GM20431 (cell line): ENCODE data around the gene CYP3A7.
"Not testable (repeated sequence)": the region's sequence is repeated elsewhere in the genome, so short reads cannot be mapped to it uniquely, and the experiment has no call there.

Source experiments
- in situ Hi-C: fragments of 300-500 bp; cut with MseI, MboI; formaldehyde crosslinking; loops from one replicate; pipeline ENCODE4 v1.15.0; 2020; ENCODE audit warnings: low sequenced_read_pairs; ENCODE audit not compliant: unreplicated experiment

Gene CYP3A7

DNA sequence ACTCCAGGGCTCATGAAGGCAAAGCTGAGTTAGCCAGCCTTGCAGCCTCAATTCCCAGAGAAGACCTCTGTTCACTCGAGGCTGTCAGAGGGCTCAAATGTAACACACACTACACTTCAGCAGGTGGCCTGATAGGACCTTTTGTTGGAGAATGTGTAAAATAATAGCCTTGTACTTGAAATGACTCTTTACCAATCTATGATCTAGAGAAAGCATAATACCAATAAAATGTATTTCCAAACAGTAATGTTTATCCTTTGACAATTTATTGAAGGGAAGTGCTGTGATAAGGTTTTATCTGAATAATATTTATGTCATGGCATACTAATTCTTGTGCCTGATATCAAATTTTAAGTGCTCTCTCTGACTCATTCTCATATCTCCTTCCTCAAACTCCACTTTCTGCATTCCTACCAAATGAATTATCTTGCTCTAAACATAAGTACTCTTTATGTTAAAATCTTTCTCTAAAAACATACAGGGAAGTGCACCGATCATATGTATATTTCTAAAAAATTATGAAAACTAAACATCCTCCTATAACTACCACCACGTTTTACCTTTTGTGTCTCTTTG, 20.9 kb downstream of the CYP3A7 start:
- in situ Hi-C loops, result no loop called here

DNA sequence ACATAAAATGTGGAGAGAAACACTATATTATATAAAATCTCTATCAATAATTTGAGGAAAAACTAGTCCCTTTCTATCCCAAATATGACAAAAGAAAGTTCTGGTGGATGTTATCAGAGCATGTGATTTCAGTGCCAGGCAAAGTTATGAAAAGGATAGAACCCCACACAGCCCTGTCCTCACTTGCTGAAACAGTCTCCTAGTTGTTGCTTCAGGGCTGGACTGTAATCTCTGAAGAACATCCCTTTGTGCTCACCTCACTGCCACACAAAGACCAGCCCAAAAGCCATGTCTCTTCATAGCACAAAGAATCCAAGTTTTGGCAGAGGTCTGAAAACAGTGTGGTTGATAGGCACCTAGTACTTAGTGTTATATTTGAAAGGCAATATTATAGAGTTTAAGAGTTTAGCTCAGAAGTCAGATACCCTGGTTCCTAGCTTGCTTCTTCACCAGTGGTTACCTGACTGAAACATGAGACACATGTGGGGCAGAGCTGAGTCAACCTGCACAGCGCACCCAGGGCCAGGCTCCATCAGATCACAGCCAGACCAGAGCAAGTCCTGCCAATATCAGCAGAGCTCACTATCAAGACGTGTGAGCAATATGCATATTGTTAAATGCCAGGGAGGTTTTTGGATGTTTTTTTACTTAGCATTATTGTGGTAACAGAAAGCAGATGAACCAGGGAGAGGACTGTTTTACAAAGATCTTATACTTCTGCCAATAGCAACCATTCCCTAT, 25.0 kb downstream of the CYP3A7 start:
- in situ Hi-C loops, result no loop called here

DNA sequence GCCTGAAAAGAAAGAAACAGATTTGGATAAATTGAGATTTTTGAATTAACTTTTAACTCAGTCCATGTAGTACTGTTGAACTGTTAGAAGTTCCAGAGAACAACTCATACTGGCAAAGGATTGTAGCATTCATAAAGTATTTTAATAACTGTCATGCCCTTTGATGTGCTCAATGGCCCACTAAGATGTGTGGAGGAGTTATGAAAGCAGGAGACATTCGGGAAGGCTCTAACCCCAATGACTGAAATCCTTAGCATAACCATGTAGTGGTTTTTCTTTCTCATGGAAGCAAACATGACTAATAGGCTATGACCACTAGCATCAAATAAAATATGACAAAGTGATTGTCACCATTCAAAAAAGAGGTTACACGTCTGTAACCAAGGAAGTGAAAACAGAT, 25.7 kb downstream of the CYP3A7 start:
- in situ Hi-C loops, result no loop called here

DNA sequence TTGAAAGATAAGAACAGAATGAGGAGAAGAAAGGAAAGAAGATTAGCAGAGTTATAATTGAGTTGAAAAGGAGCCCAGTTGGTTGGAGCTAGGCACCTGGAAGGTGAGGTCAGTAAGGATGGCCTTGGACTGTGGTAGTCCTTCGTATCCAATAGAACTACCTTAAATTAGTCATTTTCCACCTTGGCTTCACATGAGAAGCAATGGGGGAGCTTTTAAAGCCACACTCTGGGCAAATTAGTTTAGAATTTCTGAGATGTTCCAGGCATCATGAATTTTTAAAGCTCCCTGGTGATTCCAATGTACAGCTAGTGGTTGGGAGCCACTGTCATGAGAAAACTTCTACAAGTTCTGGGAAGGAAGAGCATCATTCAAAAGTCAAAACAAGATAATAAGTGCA, 27.9 kb downstream of the CYP3A7 start:
- in situ Hi-C loops, result no loop called here

DNA sequence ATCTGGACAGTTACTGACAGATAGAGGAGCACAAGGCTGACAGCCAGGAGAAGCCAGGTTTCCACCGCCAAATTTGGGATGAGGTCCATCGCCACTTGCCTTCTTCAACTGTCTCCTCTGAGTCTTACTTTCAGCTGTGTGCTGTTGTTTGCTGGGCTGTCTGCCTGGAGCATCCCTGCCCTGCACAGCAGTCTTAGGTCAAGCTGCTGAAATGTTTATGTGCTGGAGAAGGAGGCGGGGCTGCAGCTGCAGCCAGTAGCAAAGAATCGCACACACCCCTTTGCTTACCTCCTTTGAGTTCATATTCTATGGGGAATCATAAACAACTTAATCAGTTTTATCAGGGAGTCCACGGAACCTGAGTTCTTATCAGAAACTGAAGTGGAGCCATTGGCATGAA, 35.0 kb downstream of the CYP3A7 start:
- in situ Hi-C loops, result no loop called here

DNA sequence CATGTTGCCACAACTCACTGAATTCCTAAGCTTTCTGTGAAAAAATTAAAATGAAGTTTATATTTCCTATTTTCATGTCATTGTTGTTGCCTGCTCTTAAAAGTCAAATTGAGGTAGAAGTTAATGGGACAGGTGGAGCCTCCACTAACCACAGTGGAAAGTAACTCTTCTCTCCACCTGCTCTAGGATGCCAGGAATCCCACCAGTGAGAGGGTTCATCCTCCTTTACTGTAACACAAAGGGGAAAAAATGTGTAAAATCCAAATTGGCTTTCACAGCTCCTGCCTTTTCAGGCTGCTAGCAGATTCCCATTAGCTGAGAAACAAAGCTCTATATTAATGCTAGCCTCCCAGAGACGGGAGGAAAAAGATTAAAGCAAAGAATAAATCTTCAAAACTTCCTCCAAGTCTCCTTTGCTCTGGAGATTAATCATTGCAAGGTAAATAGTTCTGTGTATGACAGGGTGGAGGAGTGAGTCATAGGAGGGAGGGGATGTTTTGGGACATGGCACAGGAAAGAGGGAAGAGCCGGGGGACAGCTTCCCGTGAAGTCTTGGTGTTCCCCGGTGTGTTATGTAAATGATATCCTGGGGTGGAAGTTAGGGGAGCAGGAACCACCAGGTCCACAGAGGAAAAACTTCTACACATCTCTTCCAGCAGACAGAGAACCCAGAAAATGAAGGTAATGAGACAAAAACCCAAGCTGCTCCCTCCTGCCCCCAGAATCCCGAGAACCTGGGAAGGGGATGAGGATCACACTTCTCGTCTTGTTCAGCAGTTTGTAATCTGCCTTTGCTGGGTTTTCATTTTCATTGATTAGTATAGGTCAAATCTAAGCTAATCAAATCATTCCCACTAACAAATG, 35.9 kb downstream of the CYP3A7 start:
- in situ Hi-C loops, result not testable (repeated sequence)

DNA sequence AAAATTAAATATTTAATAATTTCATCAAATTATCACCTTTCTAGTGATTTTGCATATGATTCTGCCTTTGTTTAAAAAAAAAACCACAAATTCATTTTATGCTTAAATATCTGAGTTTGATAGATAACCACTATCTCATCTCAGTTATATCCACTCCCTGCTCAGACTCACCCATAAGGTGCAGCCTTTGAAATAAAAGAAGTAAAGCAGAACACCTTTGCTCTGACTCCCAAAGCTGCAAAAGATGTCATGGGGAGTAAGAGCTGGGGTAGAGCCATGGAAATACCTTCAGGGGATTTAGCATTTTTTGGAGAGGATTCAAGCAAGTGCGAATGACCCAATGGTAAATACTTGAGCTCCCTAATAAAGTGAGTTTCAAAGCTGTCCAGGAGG, 40.1 kb downstream of the CYP3A7 start:
- in situ Hi-C loops, result no loop called here

DNA sequence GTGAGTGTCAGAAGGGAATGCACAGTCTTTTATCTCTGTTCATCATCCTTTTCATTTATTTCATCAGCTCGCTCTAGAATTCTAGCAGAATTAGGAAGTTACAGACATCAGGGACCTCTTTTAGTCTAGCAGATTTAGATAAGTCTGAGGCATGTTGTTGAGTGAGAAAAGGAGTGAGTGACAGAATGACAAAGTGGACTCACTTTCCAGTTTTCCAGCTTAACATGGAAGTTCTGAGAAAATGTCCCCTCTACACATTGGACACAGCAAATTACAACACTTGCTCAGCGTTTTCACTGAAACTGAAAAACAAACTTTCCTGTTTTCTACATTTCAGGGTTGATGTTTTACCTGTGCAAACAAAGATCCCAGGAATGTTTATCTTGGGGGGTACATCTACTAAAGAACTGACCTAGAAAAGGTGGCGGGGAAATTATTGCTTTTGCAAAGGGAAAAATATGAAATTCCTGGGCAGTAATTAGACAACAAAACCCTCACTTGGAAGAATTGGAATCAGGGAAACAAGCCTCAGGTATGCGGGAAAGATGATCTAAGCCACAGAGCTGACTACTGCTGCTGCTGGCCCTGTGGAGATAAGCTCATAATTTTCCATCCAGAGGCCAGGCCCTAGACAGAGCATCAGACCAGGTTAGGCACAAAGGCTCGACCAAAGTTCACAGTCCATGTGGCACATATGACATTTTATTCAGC, 40.6 kb downstream of the CYP3A7 start:
- in situ Hi-C loops, result no loop called here

DNA sequence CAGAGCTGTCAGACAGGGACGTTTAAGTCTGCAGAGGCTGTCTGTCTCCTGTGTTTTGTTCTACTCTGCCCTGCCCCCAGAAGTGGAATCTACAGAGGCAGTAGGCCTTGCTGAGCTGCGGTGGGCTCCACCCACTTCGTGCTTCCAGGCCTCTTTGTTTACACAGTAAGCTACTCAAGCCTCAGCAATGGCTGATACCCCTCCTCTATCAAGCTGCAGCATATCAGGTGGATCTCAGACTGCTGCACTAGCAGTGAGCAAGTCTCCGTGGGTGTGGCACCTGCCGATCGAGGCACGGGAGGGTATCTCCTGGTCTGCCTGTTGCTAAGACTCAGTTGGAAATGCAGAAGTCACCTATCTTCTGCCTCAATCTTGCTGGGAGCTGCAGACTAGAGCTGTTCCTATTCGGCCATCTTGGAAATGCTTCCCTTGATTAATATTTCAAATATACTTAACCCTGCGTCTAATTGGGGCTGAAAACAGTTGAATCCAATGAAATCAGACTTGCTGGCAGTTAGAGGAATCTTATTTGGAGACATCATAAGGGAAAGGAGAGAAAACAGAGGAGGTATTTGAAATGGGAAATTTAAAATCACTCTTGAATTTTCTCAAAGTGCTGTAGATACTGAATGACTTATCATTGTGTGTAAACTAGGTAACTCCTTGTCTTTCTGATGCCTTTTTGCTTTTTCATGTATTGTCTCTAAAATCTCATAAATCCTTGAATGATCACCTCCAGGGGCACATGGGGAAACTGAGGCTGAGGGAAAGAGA, 41.4 kb downstream of the CYP3A7 start:
- in situ Hi-C loops, result no loop called here

DNA sequence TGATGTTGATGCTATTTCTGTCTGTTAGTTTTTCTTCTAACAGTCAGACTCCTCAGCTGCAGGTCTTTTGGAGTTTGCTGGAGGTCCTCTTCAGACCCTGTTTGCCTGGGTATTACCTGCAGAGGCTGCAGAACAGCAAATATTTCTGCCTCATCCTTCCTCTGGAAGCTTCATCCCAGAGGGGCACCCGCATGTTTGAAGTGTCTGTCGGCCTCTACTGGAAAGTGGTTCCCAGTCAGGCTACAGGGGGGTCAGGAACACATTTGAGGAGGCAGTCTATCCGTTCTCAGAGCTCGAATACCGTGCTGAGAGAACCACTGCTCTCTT, 41.9 kb downstream of the CYP3A7 start:
- in situ Hi-C loops, result no loop called here

DNA sequence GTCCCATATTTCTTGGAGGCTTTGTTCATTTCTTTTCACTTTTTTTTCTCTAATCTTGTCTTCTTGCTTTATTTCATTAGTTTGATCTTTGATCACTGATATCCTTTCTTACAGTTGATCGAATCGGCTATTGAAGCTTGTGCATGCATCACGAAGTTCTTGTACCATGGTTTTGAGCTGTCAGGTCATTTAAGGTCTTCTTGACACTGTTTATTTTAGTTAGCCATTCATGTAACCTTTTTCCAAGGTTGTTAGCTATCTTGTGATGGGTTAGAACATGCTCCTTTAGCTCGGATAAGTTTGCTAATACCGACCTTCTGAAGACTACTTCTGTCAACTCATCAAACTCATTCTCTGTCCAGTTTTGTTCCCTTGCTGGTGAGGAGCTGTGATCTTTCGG, 42.4 kb downstream of the CYP3A7 start:
- in situ Hi-C loops, result not testable (repeated sequence)

DNA sequence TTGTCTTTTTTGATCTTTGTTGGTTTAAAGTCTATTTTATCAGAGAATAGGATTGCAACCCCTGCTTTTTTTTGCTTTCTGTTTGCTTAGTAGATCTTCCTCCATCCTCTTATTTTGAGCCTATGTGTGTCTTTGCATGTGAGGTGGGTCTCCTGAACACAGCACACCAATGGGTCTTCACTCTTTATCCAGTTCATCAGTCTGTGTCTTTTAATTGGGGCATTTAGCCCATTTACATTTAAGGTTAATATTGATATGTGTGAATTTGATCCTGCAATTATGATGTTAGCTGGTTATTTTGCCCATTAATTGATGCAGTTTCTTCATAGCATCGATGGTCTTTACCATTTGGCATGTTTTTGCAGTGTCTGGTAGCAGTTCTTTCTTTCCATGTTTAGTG, 43.3 kb downstream of the CYP3A7 start:
- in situ Hi-C loops, result not testable (repeated sequence)

DNA sequence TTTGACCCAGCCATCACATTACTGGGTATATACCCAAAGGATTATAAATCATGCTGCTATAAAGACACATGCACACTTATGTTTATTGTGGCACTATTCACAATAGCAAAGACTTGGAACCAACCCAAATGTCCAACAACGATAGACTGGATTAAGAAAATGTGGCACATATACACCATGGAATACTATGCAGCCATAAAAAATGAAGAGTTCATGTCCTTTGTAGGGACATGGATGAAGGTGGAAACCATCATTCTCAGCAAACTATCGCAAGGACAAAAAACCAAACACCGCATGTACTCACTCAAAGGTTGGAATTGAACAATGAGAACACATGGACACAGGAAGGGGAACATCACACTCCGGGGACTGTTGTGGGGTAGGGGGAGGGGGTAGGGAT, 44.1 kb downstream of the CYP3A7 start:
- in situ Hi-C loops, result not testable (repeated sequence)

DNA sequence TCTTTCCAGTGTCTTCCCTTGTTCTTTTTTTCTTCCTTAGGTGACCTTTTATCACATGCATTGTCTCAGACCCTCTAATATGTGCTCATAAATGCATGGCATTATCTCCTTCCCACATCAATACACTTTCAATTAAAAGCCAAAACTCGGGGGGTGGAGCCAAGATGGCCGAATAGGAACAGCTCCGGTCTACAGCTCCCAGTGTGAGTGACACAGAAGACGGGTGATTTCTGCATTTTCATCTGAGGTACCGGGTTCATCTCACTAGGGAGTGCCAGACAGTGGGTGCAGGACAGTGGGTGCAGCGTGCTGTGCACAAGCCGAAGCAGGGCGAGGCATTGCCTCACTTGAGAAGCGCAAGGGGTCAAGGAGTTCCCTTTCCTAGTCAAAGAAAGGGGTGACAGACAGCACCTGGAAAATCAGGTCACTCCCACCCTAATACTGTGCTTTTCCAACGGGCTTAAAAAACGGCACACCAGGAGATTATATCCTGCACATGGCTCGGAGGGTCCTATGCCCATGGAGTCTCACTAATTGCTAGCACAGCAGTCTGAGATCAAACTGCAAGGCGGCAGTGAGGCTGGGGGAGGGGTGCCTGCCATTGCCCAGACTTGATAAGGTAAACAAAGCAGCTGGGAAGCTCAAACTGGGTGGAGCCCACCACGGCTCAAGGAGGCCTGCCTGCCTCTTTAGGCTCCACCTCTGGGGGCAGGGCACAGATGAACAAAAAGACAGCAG, 49.0 kb downstream of the CYP3A7 start:
- in situ Hi-C loops, result not testable (repeated sequence)

DNA sequence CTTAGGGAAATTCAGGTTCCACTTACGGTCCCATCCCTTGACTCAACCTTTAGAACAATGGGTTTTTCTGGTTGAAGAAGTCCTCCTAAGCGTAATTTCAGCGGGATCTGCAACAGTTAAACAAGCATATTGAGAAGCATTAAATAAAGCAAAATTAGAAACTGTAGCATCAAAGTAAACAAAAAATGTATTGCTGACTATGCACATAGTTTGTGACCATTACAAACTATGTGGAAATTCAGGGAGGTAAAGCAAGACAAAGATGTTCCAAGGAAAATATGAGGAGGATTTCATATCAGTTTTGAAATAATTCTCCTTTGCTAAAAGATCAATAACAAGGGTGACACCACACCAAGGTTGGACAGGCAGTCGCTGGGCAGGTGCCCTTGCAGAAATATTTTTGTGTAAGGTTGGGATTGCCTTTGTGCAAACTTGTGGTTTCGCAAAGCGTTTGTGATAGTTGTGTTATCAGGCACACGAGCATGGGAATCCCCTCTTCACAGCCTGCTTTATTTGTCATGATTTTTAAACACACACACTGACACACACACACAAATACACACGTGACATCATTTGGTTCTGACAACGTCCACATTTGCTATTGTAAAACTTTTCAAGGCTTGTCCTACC, 49.8 kb downstream of the CYP3A7 start:
- in situ Hi-C loops, result no loop called here

DNA sequence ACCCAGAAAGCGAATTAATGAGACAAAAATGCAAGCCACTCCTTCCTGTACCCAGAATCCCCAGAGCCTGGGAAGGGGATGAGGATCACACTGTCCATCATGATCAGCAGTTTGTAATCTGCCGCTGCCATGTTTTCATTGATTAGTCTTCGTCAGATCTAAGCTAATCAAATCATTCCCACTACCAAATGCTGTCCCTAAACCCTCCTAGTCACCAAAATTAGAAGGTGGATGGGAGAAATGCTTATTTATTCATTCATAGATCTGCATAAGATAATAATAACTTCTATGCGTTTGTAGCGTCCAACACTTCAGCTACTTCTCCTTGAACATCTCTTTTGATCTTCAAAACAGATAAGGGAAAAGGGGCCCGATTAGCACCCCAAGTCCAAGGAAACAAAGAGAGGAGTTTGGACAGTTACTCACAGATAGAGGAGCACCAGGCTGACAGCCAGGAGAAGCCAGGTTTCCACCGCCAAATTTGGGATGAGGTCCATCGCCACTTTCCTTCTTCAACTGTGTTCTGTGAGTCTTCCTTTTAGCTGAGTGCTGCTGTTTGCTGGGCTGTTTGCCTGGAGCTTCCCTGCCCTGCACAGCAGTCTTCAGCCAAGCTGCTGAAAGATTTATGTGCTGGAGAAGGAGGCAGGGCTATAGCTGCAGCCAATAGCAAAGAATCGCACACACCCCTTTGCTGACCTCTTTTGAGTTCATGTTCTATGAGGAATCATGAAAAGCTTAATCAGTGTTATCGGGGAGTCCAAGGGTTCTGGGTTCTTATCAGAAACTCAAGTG, 55.4 kb downstream of the CYP3A7 start, which contains the start of gene CYP3A5:
CYP3A5 (minus strand) TSS at position 597 of the 792 bp plus-strand sequence; CDS start at position 497, 100 bp downstream.
- in situ Hi-C loops, result no loop called here

DNA sequence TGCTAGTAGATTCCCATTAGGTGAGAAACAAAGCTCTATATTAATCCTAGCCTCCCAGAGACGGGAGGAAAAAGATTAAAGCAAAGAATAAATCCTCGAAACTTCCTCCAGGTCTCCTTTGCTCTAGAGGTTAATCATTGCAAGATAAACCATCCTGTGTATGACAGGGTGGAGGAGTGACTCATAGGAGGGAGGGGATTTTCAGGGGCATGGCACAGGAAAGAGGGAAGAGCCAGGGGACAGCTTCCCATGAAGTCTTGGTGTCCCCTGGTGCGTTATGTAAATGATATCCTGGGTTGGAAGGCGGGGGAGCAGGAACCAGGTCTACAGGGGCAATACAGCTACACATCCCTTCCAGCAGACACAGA, 56.0 kb downstream of the CYP3A7 start:
- in situ Hi-C loops, result no loop called here

DNA sequence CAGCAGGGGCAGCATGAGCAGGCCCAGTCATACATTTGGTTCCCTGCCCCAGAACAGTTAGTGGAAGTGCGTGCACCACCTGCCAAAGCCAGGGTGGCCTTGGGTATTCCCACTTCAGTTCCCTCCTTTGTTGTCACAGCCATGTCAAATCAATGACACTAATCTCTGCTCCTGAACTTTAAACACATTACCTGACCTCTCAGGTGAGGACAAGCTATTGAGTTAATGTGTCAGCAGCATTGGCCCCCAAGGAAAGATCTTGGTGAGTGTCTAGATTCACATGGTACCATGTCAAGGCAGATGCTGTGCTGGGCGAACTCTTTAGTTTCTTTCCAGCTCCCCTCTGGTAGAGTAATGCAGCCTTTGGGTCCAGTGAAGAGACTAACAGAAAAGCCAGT, 57.3 kb downstream of the CYP3A7 start:
- in situ Hi-C loops, result no loop called here
